AG10803 (cell line): Measurements from ENCODE around the gene MFAP3L.
"Not testable (repeated sequence)": the region's sequence is repeated elsewhere in the genome, so short reads cannot be mapped to it uniquely, and the experiment has no call there.

Experiments
- DNase-seq: peaks from one replicate; pipeline ENCODE4 v3.0.0; 2010; ENCODE audit warnings: low read depth
- H3K4me3 ChIP-seq: 2 replicates; pipeline ENCODE4 v1.5.1; 2011; ENCODE audit warnings: mild to moderate bottlenecking, low read length, control low read depth
- CTCF ChIP-seq: conservative IDR thresholded peaks from 2 replicates; pipeline ENCODE4 v1.5.1; 2011; ENCODE audit warnings: mild to moderate bottlenecking, low read length, control low read depth, inconsistent platforms

The MFAP3L gene

GRCh38 chr4:169957785-169958184 lies 68.4 kb downstream of the MFAP3L start:
- no peak for TF ChIP-seq CTCF
- H3K4me3 ChIP-seq = no peak overlapping the region
- no peak for DNase-seq

- TF ChIP-seq CTCF = no peak
- DNase-seq = peak; percentile 61
- H3K4me3 ChIP-seq = no peak overlapping the region
Observed at GRCh38 chr4:169956091-169956843, 69.9 kb downstream of the MFAP3L start.

GRCh38 chr4:169955521-169955920 lies 70.7 kb downstream of the MFAP3L start:
- DNase-seq = no peak
- H3K4me3 ChIP-seq = no peak overlapping the region
- TF ChIP-seq CTCF = no peak

- no peak for TF ChIP-seq CTCF
- DNase-seq = no peak
- no peak overlapping the region for H3K4me3 ChIP-seq
Observed at GRCh38 chr4:169952236-169953002, 73.8 kb downstream of the MFAP3L start.

- TF ChIP-seq CTCF = no peak
- no peak for DNase-seq
- no peak overlapping the region for H3K4me3 ChIP-seq
Observed at GRCh38 chr4:169948271-169948670, 77.9 kb downstream of the MFAP3L start.

- no peak for TF ChIP-seq CTCF
- no peak for DNase-seq
- no peak overlapping the region for H3K4me3 ChIP-seq
Observed at GRCh38 chr4:169945636-169946035, 80.6 kb downstream of the MFAP3L start.

GRCh38 chr4:169943601-169944000 lies 82.6 kb downstream of the MFAP3L start:
- not testable (repeated sequence) for DNase-seq

More at GRCh38 chr4:169943601-169944000, 82.6 kb downstream of the MFAP3L start:
- not testable (repeated sequence) for H3K4me3 ChIP-seq
